Nephron progenitor cell (in vitro differentiated cells): ENCODE results near the gene SLC10A4.

Source experiments
- DNase-seq: peaks from one replicate; pipeline ENCODE4 v3.0.0; 2021
- H3K27ac Mint-ChIP-seq: 2 replicates; pipeline ENCODE4 v1.8.0; 2021; ENCODE audit warnings: mild to moderate bottlenecking, moderate library complexity, mixed read lengths
- H3K27me3 Mint-ChIP-seq: 2 replicates; pipeline ENCODE4 v1.8.0; 2021; ENCODE audit warnings: mild to moderate bottlenecking, low read depth, mixed read lengths; ENCODE audit not compliant: poor library complexity
- H3K36me3 Mint-ChIP-seq: 2 replicates; pipeline ENCODE4 v1.8.0; 2021; ENCODE audit warnings: low read depth, mixed read lengths
- H3K4me1 Mint-ChIP-seq: 2 replicates; pipeline ENCODE4 v1.8.0; 2021; ENCODE audit warnings: mixed read lengths
- H3K4me3 Mint-ChIP-seq: 2 replicates; pipeline ENCODE4 v1.8.0; 2021; ENCODE audit warnings: mild to moderate bottlenecking, moderate library complexity, mixed read lengths
- H3K9me3 Mint-ChIP-seq: 2 replicates; pipeline ENCODE4 v1.8.0; 2021; ENCODE audit warnings: mild to moderate bottlenecking, moderate library complexity, mixed read lengths
- CTCF ChIP-seq: fragments of 200-600 bp; sonication (generic); IDR thresholded peaks from 2 replicates; pipeline ENCODE4 v1.5.0; 2021; ENCODE audit warnings: antibody characterized with exemption

The SLC10A4 gene

GRCh38 chr4:48498895-48499294 lies 15.8 kb downstream of the SLC10A4 start:
- H3K27ac Mint-ChIP-seq: no peak overlapping the region
- no peak for DNase-seq
- H3K4me3 Mint-ChIP-seq: no peak overlapping the region
- TF ChIP-seq CTCF: no peak
- H3K27me3 Mint-ChIP-seq: peaks cover 9% of the 10 kb centered on the region
- H3K4me1 Mint-ChIP-seq: peaks cover 5% of the 10 kb centered on the region
- H3K9me3 Mint-ChIP-seq: no peaks in the 10 kb centered on the region
- peaks cover 19% of the 10 kb centered on the region for H3K36me3 Mint-ChIP-seq

GRCh38 chr4:48499551-48500066 lies 16.5 kb downstream of the SLC10A4 start:
- no peak overlapping the region for H3K4me3 Mint-ChIP-seq
- H3K9me3 Mint-ChIP-seq: no peaks in the 10 kb centered on the region
- H3K4me1 Mint-ChIP-seq: peaks cover 5% of the 10 kb centered on the region
- no peak overlapping the region for H3K27ac Mint-ChIP-seq
- no peak for DNase-seq
- peaks cover 19% of the 10 kb centered on the region for H3K36me3 Mint-ChIP-seq
- H3K27me3 Mint-ChIP-seq: peaks cover 2% of the 10 kb centered on the region
- no peak for TF ChIP-seq CTCF

GRCh38 chr4:48503233-48504025 lies 20.3 kb downstream of the SLC10A4 start:
- no peak for TF ChIP-seq CTCF
- H3K4me3 Mint-ChIP-seq: no peak overlapping the region
- H3K36me3 Mint-ChIP-seq: peaks cover 36% of the 10 kb centered on the region
- no peak overlapping the region for H3K27ac Mint-ChIP-seq
- DNase-seq: no peak
- H3K27me3 Mint-ChIP-seq: no peaks in the 10 kb centered on the region
- H3K9me3 Mint-ChIP-seq: no peaks in the 10 kb centered on the region
- H3K4me1 Mint-ChIP-seq: peaks cover 5% of the 10 kb centered on the region

- no peak for DNase-seq
- H3K4me1 Mint-ChIP-seq: peaks cover 5% of the 10 kb centered on the region
- no peak overlapping the region for H3K27ac Mint-ChIP-seq
- no peak overlapping the region for H3K4me3 Mint-ChIP-seq
- TF ChIP-seq CTCF: no peak
- H3K27me3 Mint-ChIP-seq: no peaks in the 10 kb centered on the region
- peaks cover 39% of the 10 kb centered on the region for H3K36me3 Mint-ChIP-seq
- H3K9me3 Mint-ChIP-seq: no peaks in the 10 kb centered on the region
These were observed 20.8 kb downstream of the SLC10A4 start for GRCh38 chr4:48504026-48504330.

GRCh38 chr4:48504352-48504751 lies 21.2 kb downstream of the SLC10A4 start:
- peaks cover 38% of the 10 kb centered on the region for H3K36me3 Mint-ChIP-seq
- no peak for TF ChIP-seq CTCF
- H3K9me3 Mint-ChIP-seq: no peaks in the 10 kb centered on the region
- no peak overlapping the region for H3K27ac Mint-ChIP-seq
- no peaks in the 10 kb centered on the region for H3K27me3 Mint-ChIP-seq
- DNase-seq: no peak
- no peak overlapping the region for H3K4me3 Mint-ChIP-seq
- peaks cover 5% of the 10 kb centered on the region for H3K4me1 Mint-ChIP-seq

- TF ChIP-seq CTCF: no peak
- Mint-ChIP-seq H3K36me3 (peaks cover 31% of the 10 kb centered on the region), H3K27me3 (no peaks in the 10 kb centered on the region), H3K4me1 (peaks cover 5% of the 10 kb centered on the region), H3K9me3 (no peaks in the 10 kb centered on the region), H3K4me3 (no peak overlapping the region), H3K27ac (no peak overlapping the region)
- DNase-seq: no peak
These were observed 23.6 kb downstream of the SLC10A4 start for GRCh38 chr4:48506716-48507115.
